ENCODE measurements around the gene LMO1.

LMO1 gene

GRCh38 chr11:8203414-8203715 lies 60.3 kb downstream of the LMO1 start:
- DNase-seq = no peak

GRCh38 chr11:8202516-8203413 lies 60.9 kb downstream of the LMO1 start:
- peak; percentile 92 for DNase-seq

- peak; percentile 79 for DNase-seq
Observed at GRCh38 chr11:8201644-8202365, 61.9 kb downstream of the LMO1 start.

GRCh38 chr11:8199676-8200075 lies 64.0 kb downstream of the LMO1 start:
- no peak for DNase-seq

- no peak for DNase-seq
Observed at GRCh38 chr11:8196749-8197148, 66.9 kb downstream of the LMO1 start.

- DNase-seq = peak; percentile 18
Observed at GRCh38 chr11:8194956-8195355, 68.7 kb downstream of the LMO1 start.

GRCh38 chr11:8192896-8193209 lies 70.8 kb downstream of the LMO1 start:
- no peak for DNase-seq

GRCh38 chr11:8192016-8192895 lies 71.4 kb downstream of the LMO1 start:
- peak; percentile 83 for DNase-seq

GRCh38 chr11:8190431-8190830 lies 73.2 kb downstream of the LMO1 start:
- DNase-seq = no peak

GRCh38 chr11:8186429-8186828 lies 77.2 kb downstream of the LMO1 start:
- DNase-seq = no peak

- no peak for DNase-seq
Observed at GRCh38 chr11:8183111-8183510, 80.6 kb downstream of the LMO1 start.

- no peak for DNase-seq
Observed at GRCh38 chr11:8180469-8180868, 83.2 kb downstream of the LMO1 start.

- no peak for DNase-seq
Observed at GRCh38 chr11:8178297-8178696, 85.4 kb downstream of the LMO1 start.

- DNase-seq = no peak
Observed at GRCh38 chr11:8177136-8177535, 86.5 kb downstream of the LMO1 start.
